HepG2 (cell line): ENCODE data around the gene UBE2E1.

Experiments
- CTCF ChIP-seq: sonication (generic); formaldehyde crosslinking; IDR thresholded peaks from 2 replicates; pipeline ENCODE4 v1.5.0; 2020; ENCODE audit warnings: mild to moderate bottlenecking, missing genetic modification reagents, moderate library complexity
- MAFG ChIP-seq: sonication (generic); formaldehyde crosslinking; IDR thresholded peaks from 2 replicates; pipeline ENCODE4 v1.5.1; 2020; ENCODE audit warnings: mild to moderate bottlenecking, missing genetic modification reagents
- MED1 ChIP-seq: sonication (generic); formaldehyde crosslinking; IDR thresholded peaks from 2 replicates; pipeline ENCODE4 v1.4.0; 2020; ENCODE audit warnings: missing genetic modification reagents
- POLR2A ChIP-seq, 2 experiments: IDR thresholded peaks; 2 replicates each; pipeline ENCODE4 v1.6.1; 2011; ENCODE audit warnings: low read depth in 2 of 2, low read length in 2 of 2, mild to moderate bottlenecking in 1 of 2, moderate library complexity in 1 of 2; ENCODE audit not compliant: insufficient read depth in 1 of 2
- RELA ChIP-seq: sonication (generic); formaldehyde crosslinking; IDR thresholded peaks from 2 replicates; pipeline ENCODE4 v1.4.0; 2020; ENCODE audit warnings: missing genetic modification reagents
- SAFB2 ChIP-seq: sonication (generic); formaldehyde crosslinking; IDR thresholded peaks from 2 replicates; pipeline ENCODE4 v1.5.1; 2020; ENCODE audit warnings: missing genetic modification reagents, low read depth, mild to moderate bottlenecking, borderline replicate concordance
- U2AF2 ChIP-seq: fragments of 200-400 bp; formaldehyde crosslinking; IDR thresholded peaks from 2 replicates; pipeline ENCODE4 v1.6.1; 2017; ENCODE audit warnings: low read depth, mild to moderate bottlenecking, low read length
- ZFP36 ChIP-seq: fragments of 150-350 bp; IDR thresholded peaks from 2 replicates; pipeline ENCODE4 v1.6.1; 2018; ENCODE audit warnings: borderline replicate concordance, low read length, low read depth; ENCODE audit not compliant: partially characterized antibody
- ZHX1 ChIP-seq: sonication (generic); formaldehyde crosslinking; IDR thresholded peaks from 2 replicates; pipeline ENCODE4 v1.8.1; 2022; ENCODE audit warnings: low read depth, mild to moderate bottlenecking, missing genetic modification reagents
- ZSCAN31 ChIP-seq: sonication (generic); formaldehyde crosslinking; IDR thresholded peaks from 2 replicates; pipeline ENCODE4 v1.5.0; 2020; ENCODE audit warnings: low read depth, mild to moderate bottlenecking, missing genetic modification reagents
- TF ChIP-seq, protein P1 (sequence below): sonication (generic); formaldehyde crosslinking; IDR thresholded peaks from 2 replicates; pipeline ENCODE4 v1.4.0; 2020; ENCODE audit warnings: missing genetic modification reagents, borderline replicate concordance

DNA sequence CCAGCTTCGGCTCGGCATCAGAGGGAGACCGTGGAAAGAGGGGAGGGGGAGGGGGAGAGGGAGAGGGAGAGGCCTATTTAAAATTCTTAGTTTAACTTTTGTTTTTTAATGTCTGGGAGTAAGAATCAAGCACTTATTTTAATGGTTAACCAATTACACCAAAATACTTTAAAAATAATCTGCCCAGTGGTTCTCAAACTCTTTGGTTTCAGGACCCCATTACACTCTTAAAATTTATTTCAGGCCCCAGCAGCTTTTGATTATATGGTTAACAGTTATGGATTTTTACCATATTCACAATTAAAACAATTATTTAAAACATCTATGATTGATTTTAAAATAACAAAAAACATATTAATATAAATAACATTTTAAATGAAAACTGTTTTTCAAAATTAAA is 66.6 kb downstream of the UBE2E1 start:
- TF ChIP-seq POLR2A (IDR thresholded peaks at IDR 0.05; ENCODE audit: insufficient read depth in 1 of 2, low read depth in 2 of 2, low read length in 2 of 2) = no peak
- TF ChIP-seq, protein P1, sequence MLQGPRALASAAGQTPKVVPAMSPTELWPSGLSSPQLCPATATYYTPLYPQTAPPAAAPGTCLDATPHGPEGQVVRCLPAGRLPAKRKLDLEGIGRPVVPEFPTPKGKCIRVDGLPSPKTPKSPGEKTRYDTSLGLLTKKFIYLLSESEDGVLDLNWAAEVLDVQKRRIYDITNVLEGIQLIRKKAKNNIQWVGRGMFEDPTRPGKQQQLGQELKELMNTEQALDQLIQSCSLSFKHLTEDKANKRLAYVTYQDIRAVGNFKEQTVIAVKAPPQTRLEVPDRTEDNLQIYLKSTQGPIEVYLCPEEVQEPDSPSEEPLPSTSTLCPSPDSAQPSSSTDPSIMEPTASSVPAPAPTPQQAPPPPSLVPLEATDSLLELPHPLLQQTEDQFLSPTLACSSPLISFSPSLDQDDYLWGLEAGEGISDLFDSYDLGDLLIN (CRISPR knock-in tag) = no peak
- no peak for TF ChIP-seq MAFG (CRISPR knock-in tag)
- no peak for TF ChIP-seq CTCF (CRISPR knock-in tag)
- TF ChIP-seq ZSCAN31 (CRISPR knock-in tag) = no peak
- TF ChIP-seq U2AF2 = no peak
- TF ChIP-seq MED1 (CRISPR knock-in tag) = no peak
- TF ChIP-seq ZHX1 (CRISPR knock-in tag) = no peak
- TF ChIP-seq ZFP36 = no peak
- TF ChIP-seq RELA (CRISPR knock-in tag) = no peak
- TF ChIP-seq SAFB2 (CRISPR knock-in tag) = no peak
